ENCODE data around the gene LRRC75B. TPM values are rescaled to one million over a fixed set of nuclear protein-coding genes. Genes with fewer than 3 reads are reported as not detected.
"Not testable (repeated sequence)": the region's sequence is repeated elsewhere in the genome, so short reads cannot be mapped to it uniquely, and the experiment has no call there.

Gene LRRC75B
- total RNA-seq, result 3.9 and 4.3 TPM in 2 replicates

- DNase-seq (ENCODE audit: low read depth, low spot score), result peak; percentile 29
These were observed at the start of gene LRRC75B for GRCh38 chr22:24592851-24593558. TSS of gene LRRC75B (minus strand) at chr22:24593073. CDS start at chr22:24593039, 34 bp downstream.

- DNase-seq (ENCODE audit: low read depth, low spot score), result not testable (repeated sequence)
These were observed 49.4 kb upstream of the LRRC75B start for GRCh38 chr22:24642307-24642706.

DNA sequence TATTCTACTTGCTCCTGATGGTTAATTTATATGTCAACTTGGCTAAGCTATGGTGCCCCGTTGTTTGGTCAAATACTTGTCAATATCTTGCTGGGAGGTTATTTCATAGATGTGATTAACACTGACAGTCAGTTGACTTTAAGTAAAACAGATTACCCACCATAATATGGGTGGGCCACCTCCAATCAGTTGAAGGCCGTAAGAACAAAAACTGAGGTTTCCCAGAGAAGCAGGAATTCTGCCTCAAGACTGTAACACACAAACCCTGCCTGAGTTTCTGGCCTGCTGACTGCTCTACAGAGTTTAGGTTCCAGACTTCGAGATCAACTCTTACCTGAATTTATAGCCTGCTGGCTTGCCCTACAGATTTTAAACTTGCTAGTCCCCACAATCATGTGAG lies 43.6 kb upstream of the LRRC75B start:
- not testable (repeated sequence) for DNase-seq (ENCODE audit: low read depth, low spot score)

DNA sequence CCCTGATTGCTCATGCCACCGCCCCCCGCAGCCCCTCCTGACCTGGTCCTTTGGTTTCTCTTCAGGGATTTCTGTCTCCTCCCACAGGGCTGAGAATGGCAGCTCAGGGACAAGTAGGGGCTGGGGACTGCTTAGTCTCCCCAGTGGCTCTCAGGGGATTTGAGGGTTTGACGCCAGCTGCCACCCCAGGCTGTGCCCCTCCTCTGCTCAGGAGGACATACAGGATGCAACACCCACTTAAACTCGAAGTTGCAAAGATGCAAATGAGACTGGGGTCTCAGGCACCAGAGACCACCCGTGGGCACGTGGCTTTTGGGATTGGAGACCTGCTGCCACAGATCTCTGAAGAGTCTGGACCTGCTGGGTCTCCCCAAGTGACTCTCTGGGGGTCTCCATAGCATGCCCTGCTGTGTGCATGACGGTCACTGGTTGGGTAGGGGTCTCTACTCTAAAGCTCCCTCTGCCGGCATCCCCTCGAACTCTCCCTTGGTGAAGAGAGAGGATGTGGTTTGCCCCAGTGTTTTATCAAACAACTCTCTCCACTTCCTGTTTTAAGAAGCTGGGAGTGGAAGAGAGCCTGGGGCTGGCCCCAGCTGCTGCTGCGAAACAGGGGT lies 42.0 kb upstream of the LRRC75B start:
- DNase-seq (ENCODE audit: low read depth, low spot score), result not testable (repeated sequence)

DNA sequence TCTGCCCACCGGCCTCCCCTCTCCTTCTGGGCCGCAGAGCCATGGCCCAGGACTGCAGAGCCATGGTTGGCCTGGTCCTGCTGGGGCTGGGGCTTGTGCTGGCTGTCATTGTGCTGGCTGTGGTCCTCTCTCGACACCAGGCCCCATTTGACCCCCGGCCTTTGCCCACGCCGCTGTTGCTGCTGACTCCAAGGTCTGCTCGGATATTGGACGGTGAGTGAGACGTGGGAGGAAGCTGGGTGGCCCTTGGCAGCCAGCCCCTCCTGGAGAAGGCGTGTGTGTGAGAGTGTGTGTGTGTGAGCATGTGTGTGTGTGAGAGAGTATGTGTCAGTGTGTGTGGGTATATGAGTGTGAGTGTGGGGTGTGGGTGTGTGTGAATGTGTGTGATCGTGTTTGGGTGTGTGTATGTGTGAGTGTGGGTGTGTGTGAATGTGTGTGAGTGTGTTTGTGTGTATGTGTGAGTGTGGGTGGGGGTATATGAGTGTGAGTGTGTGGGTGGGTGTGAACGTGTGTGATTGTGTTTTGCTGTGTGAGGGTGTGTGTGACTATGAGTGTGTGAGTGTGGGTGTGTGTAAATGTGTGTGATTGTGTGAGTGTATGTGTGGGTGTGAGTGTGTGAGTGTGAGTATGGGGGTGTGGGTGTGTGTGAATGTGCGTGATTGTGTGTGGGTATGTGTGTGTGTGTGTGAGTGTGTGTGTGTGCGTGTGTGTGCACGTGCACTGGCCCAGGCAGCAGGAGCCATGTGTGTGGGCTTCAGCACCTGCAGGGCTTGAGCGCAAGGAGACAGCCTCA lies 40.6 kb upstream of the LRRC75B start:
- not testable (repeated sequence) for DNase-seq (ENCODE audit: low read depth, low spot score)

GRCh38 chr22:24632642-24633041 lies 39.8 kb upstream of the LRRC75B start:
- DNase-seq (ENCODE audit: low read depth, low spot score), result not testable (repeated sequence)

- not testable (repeated sequence) for DNase-seq (ENCODE audit: low read depth, low spot score)
These were observed 38.7 kb upstream of the LRRC75B start for GRCh38 chr22:24631430-24632122.

DNA sequence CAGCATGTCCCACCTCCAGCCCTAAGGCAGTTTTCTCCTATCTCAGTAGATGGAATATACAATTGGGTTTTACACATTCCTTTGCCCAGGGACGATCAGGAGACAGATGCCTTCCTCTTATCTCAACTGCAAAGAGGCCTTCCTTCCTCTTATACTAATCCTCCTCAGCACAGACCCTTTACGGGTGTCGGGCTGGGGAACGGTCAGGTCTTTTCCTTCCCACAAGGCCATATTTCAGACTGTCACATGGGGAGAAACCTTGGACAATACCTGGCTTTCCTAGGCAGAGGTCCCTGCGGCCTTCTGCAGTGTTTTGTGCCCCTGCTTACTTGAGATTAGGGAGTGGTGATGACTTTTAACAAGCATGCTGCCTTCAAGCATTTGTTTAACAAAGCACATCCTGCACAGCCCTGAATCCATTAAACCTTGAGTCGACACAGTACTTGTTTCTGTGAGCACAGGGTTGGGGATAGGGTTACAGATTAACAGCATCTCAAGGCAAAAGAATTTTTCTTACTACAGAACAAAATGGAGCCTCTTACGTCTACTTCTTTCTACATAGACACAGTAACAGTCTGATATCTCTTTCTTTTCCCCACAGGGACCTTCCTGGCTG lies 38.0 kb upstream of the LRRC75B start:
- DNase-seq (ENCODE audit: low read depth, low spot score), result not testable (repeated sequence)

DNA sequence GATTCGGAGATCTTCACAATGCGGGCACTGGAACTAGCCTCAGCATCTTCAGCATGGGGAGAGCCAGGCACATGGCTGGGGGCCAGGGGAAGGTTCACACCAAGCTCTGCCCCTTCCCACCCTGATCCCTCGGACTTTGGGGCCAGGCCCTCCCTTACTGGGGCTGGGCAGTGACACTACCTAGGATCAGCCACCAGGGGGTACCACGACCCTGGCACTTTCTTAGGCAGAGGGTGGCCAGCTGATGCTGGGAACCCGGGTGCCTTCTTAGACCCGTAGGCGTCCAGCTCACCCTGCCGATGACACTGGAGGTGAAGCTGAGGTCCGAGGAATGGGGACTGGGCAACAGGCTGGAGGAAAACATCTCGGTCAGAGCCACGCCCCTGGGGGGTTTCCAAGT lies 36.2 kb upstream of the LRRC75B start:
- DNase-seq (ENCODE audit: low read depth, low spot score), result not testable (repeated sequence)

GRCh38 chr22:24627911-24628310 lies 35.0 kb upstream of the LRRC75B start:
- not testable (repeated sequence) for DNase-seq (ENCODE audit: low read depth, low spot score)

- not testable (repeated sequence) for DNase-seq (ENCODE audit: low read depth, low spot score)
These were observed 29.7 kb upstream of the LRRC75B start for GRCh38 chr22:24622596-24622995.

- not testable (repeated sequence) for DNase-seq (ENCODE audit: low read depth, low spot score)
These were observed 28.4 kb upstream of the LRRC75B start for GRCh38 chr22:24621244-24621643.

DNA sequence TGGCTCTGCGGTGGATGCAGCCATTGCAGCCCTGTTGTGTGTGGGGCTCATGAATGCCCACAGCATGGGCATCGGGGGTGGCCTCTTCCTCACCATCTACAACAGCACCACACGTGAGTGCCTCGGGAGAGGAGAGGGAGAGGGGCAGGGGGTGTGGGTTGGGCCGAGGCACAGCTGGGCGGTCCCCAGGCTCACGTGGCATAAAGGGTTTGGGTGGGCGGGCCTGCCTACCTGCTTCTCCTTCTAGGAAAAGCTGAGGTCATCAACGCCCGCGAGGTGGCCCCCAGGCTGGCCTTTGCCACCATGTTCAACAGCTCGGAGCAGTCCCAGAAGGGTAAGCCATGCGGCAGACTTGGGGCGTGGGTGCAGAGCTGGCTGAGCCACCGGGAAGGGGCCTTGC lies 21.9 kb upstream of the LRRC75B start:
- DNase-seq (ENCODE audit: low read depth, low spot score), result not testable (repeated sequence)

- DNase-seq (ENCODE audit: low read depth, low spot score), result not testable (repeated sequence)
These were observed 17.0 kb upstream of the LRRC75B start for GRCh38 chr22:24609888-24610287.

- not testable (repeated sequence) for DNase-seq (ENCODE audit: low read depth, low spot score)
These were observed 15.5 kb upstream of the LRRC75B start for GRCh38 chr22:24608327-24608726.

- DNase-seq (ENCODE audit: low read depth, low spot score), result not testable (repeated sequence)
These were observed 14.6 kb upstream of the LRRC75B start for GRCh38 chr22:24607429-24607983.

DNA sequence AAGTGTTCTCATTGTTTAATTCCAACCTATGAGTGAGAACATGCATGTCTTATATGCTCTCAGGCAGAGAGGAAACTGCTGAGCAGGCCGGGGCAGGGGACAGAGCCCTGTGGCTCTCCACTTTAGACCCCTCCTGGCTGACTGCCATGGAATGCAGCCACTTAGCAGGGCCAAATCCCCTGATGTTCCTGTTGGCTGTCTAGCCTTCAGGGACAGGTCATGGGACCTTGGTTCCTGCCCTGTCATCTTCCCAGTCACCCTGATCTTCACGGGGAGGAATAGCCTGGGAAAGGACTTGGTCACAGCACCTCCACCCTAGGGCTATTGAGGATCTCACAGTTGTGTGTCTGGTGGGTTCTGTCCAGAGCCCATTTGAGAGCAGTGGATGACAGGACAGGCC lies 13.5 kb upstream of the LRRC75B start:
- not testable (repeated sequence) for DNase-seq (ENCODE audit: low read depth, low spot score)

DNA sequence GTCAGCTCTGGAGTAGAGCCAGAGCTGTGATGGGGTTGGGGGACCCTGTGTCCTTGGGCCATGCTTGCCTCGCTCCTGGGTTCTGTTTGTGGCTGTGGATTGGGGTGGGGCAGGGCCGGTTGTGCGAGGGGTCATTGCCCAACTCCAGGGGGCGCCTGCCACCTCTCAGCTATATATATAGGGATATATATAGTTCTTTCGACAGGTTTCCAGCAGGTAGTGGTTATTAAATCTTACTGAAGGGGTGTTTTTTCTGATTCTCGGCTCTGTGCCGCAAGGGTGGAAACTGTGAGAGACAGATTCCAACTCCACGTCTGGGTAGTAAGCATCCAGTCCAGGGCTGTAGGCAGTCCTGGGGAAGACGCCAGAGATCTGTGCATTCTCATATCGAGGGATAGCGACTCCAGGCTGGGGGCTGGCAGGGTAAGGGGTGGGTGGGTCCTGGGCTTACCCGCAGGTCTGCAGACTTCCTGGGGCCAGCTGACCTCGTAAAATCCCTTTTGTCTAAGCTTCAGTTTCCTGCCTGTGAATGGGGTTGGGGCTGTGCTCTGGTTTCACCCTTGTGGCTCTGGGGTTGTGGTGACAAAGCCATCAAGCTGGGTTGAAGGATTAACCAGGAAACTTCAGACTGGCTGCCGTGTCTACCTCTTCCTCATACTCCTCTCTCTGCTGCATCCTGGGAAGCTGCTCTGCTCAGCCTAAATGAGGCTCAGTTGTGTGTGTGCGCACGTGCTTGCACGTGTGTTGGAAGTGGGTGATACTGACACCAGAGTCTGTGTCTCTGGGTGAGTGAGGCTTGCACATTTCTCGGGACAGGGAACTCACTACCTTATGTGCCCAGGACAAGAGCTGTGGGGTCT lies 11.1 kb upstream of the LRRC75B start:
- not testable (repeated sequence) for DNase-seq (ENCODE audit: low read depth, low spot score)

Data from pulmonary artery endothelial cell (primary cell).